ENCODE data around the gene MAGIX.

MAGIX gene

DNA sequence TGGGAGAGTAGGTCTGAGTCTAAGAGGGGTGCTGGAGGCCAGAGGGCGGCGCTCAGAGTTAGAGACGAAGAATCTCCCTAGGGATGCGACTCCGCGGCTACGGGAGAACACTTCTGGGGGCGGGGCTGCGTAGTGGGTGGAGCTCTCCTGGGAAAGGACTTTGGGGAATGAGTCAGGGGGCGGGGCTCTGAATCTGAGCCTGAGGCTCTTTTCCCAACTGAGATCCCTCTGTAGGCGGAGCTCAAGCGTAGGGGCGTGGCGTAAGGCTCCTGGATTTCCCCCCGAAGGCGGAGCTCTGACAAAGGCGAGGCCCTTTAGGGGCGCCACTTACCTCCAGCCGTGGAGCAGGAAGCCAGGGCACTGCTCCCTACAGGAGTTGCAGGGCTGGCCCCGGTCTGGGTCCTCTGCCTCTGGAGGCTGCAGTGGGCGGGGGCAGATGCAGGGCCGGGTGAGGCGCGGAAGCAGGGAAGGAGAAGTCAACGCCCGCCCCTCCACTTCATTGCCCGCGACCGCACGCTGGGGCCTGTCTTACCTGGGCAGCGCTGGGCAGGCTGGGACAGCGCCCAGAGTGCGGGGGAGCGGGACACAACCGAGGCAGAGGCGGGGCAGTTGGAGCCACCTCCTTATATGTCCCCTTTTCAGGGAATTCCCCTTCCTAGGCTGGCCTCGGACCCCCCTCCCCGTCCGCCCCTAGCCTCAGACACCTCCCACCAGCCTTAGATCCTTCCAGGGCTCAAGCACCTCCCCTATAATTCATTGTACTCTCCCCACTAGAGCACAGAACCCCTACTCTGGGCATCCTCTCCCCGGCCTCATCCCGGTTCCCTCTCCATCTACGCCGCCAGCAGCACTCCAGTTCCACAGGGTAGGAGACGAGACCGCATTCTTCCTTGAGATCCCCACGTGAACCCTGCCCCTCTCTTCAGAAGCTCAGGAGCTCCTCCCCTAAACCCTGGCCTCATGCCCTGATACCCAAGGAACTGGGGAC is 22.0 kb downstream of the MAGIX start:
- DNase-seq: peak; percentile 15 to 44

DNA sequence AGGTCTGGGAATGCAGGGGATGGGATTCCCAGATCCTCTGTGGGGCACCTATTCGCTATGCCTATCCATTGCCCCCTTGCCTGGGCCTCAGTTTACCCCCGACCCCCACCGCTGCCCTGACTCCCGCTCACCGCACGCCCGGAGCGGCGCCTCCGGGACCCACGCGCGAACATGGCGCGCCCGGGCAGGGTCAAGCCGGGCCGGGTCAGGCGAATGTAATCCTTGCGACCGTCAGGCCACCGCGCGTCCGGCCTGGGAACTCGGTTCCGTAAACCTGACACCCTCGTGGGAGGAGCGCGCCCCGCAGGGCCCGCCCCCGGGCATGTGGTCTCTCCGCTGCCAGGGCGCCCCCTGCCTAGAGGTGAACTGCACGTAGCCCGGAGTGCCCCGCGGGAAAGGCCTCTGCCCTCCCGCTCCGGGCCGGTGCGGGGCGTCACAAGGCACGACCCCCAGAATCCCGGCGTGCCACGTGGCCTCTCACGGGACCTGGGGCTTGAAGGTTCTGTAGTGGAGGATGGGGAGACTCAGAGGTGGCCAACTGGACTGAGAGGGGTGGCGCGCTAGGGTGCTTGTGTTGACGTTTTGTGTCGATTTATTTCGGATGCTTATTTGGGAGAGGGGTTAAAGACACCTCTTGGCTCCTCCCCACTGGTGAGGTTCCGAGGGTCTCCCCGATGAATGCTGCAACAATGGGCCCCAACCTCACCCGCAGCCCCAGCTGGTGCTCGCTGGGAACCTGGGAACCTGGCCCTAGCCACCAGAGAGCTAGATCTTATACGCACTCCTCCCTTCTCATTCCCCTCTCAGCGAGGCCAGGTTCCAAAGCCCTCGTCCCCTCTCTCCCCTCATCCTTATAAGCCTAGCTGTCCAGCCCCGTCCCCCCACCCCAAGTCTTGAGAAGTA is 23.8 kb downstream of the MAGIX start, which contains the start of gene PRICKLE3:
Gene PRICKLE3, minus strand, starts transcription at position 249 of the 903 bp plus-strand sequence. Its CDS starts 76 bp downstream, at position 173.
- peak; percentile 73 to 78 for DNase-seq

DNA sequence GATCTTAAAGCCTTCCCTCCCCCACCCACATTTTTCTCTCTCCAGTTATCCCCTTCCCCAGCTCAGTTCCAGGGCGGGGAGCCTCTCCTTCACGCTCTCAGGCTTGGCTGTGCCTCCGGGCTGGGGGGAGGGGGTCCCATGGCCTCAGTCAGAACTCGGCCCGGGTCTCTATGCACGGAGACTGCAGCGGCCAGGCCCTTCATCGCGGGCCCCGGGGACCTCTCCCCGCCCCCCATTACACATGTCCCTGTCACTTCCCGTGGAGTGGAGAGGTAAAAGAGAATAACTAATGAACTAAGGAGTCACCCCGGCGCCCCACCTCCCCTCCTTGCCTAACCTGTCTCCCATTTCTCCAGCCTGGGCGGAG is 24.5 kb downstream of the MAGIX start:
- no peak for DNase-seq

DNA sequence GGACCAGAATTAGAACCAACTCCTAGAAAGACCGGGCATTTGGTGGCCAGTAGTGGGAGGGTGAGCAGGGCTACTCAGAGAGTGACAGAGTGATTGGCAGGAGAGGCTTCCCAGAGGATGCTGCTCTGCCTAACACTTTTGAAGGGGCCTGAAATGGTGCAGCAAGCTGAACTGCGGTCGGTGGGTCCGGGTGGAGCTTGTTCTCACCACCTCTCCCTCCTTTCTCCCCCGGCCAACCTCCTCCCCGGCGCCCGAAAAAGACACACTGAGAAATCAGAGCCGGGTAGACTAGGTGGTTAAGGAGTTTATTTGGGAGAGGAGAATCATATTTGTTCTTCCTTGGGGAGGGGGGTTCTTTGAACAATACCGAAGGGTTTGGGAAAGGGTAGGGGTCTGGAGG is 25.0 kb downstream of the MAGIX start:
- DNase-seq: no peak

DNA sequence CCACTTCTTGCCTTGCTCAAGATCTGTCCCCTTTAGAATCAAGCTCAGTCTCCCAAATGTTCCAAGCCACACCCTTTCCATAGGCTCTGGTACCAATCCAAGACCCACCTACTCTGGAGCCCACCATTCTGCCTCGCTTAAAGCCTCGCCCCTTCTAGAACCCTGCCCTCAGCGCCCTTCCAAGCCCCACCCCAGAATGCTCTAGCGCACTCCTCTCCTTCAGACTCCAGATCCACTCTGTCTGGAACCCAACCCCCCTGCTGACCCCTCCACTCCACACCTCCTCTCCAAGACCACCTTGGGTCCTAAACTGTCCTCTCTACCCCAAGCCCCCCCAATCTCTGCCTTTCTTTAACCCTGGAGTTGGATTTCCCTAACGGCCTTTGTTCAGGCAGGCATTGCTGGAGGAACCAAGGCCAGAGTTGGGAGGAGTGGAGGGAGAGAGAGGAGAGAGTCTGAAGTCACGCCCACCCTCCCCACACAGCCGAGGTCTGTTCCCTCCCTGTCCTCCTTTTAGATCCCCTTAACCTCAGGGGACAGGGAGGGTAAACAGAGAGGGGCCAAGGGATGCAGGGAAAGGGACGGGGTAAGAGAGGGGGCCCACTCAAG is 26.0 kb downstream of the MAGIX start:
- no peak for DNase-seq

DNA sequence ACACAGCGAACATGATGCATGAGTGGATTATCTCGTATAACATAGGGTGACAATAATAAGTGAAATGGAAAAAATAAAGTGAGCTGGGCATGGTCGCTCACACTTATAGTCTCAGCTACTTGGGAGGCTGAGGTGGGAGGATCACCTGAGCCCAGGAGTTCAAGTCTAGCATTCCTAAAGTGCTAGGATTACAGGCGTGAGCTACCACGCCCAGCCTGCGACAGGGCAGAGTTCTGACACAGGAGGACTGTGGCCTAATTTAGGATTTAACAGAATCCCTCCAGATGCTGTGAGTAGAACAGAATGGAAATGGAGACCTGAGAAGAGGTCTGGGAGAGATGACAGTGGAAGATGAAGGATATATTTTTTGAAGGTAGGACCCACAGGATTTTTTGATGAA is 27.0 kb downstream of the MAGIX start:
- no peak for DNase-seq

DNA sequence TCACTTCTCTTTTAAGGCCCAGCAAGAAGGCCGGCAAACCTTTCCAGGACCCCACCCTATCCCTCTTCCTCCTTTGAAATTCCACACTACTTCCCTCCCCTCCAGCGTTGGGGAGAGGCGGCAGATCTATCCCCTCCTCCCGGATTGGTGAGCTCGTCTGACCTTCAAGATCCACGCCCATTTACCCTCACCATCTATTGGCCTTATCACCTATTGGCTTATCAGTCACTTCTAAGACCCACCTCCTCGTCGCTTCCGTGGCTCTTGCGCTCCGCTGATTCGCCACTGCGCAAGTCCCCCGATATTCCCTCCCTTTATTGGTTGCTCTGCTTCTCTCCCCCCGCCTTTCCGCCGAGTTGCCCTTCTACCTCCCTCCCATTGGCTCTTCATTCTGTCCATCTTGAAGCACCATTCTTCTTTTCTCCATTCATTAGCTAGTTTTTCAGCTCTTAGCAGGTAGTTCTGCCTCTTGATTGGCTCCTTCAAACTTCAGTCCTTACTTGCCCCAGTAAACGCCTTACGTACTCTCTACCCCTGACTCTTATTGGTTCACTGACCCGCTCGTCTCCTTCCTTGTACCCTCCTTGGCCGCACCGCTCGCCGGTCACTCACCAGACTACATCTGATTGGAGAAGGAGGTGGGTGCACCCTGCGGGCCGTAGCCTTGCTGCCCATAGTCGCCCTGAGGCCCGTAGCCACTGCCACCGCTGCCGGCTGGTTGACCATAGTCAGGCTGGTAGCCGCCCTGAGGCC is 28.4 kb downstream of the MAGIX start:
- peak; percentile 95 for DNase-seq

DNA sequence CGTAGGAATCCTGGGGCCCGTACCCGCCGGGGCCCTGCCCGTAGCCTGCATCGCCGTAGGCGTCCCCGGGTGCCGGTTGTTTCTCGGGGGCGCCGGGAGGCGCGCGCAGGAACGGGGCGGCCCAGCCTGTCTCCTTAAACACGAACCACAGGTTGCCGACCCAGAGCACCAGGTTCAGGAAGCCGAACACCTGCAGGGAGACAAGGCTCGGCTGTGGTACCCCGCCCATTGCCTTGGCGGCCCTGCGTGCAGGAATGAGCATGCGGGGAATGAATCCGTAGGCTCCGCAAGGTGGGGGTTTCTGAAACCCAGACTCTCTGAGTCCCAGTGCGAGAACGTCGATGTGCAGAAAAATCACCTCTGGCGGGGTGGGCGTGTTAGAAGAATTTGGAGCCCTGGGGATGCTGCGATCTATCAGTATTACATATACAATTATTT is 29.0 kb downstream of the MAGIX start:
- DNase-seq: no peak

DNA sequence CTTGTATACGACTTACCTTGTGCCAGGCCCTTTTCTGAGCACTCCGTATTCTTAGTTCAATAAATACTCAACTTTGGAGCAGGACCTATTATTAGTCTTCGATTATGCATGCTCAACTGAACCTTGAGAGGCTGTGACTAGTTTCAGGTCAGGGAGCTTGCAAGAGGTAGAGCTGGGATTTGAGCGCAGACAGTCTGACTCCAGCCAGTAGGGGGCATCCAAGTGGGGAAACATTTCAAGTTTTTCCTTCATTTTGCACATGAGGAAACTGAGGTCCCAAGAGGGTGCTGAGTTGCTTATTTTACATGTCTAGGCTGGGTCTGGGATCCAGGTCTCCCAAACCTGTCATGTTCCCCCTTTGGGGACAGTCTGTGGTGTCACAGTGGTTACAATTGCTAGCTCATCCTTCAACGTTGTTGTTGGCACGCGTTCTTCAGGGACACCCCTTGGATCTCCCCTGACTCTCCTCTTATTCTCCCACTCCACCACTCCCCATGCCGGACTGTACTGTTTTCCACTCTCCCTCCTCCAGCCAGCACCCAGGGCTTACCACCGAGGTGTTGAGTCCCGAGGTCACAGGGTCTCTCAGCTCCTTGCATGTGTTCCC is 30.3 kb downstream of the MAGIX start:
- peak in 1 of 2 donors; percentile 45 for DNase-seq

DNA sequence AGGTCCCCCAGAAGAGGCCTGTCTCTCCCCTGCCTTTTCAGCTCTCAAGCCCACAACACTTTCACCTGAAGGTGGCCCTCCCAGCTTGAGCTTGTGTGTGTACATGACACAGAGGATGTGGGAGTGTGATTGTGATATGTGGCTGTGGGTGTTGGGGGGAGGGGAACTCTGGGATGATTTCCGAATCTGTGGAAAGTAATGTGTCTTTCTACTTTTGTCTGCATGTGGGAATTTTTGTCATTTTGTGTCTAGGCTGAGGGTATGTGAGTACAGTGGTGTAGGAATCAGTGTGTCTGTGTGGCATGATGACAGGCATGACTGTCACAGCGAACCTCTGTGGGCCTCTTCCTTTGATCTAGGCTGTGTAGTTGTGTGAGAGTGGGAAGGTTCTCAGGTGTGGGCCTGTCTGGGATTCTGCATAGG is 31.0 kb downstream of the MAGIX start:
- DNase-seq: no peak

DNA sequence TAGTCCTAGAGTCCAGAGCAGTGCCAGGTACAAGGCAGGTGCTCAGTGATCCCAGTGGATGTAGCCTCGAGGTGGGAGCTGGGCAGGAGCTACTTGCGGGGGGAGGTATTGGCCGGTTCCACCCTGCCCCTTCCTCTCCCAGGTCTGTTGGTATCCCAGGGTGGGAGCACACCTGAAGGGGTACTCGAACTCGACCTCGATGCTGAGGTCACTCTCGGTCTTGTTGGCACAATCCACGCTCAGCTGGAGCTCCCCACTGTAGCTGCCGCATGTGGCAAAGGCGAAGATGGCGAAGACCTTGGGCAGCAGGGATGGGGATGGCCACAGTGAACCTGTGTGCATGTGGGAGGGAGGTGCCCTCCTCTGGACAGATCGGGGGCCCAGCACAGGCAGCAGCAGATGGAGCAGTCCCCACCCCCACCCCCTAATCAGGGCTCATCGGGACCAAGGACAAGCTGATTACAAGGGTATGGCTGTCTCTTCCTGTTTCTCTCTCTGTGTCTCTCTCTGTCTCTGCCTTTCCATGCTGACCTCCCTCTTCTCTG is 35.1 kb downstream of the MAGIX start:
- no peak for DNase-seq

DNA sequence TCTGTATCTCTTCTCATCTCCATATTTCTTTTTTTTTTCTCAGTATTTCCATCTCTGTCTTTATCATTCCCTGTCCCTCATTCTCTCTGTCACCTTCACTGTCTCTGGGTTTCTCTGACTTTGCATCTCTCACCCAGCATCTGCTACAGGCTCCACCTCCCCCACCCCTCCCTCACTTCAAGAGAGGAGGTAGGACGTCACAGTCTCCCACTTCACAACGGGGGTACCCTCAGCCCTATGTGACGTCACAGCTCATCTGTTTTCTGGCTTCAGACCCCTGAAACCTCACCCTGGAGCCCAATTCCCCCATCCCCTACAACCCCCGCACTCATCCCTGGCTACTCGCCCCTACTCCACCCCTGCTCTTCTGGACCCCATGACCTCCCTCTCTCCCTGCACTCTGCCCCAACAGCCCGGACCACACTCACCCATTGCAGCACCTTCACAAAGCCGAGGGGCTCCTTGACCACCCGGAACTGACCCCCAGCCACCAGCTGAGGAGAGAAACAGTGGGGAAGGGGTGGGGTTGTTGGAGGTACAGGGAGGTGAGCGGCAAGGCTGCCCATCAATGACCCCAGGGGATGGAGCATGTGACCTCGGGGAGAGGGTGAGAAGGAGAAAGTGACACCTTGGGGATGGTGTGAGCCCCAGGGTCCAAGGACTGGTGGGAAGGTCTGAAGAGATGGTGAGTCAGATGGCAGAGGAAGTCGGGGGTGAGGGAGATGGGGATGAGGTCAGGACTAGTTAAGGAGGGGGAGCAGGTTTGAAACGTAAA is 36.2 kb downstream of the MAGIX start:
- DNase-seq: no peak

DNA sequence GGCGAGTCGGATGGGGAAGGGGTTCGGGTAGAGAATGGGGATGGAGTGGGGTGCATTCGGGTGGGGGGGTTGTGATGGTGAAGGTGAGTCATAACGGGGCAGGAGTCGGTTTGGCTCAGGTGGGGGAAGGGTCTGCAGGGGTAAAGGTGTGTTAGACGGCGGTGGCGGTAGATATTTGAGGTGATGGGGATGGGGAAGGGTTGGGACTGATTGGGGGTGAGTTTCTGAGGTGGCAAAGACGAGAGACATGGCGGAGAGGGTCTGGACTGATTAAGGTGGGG is 36.7 kb downstream of the MAGIX start:
- no peak for DNase-seq

DNA sequence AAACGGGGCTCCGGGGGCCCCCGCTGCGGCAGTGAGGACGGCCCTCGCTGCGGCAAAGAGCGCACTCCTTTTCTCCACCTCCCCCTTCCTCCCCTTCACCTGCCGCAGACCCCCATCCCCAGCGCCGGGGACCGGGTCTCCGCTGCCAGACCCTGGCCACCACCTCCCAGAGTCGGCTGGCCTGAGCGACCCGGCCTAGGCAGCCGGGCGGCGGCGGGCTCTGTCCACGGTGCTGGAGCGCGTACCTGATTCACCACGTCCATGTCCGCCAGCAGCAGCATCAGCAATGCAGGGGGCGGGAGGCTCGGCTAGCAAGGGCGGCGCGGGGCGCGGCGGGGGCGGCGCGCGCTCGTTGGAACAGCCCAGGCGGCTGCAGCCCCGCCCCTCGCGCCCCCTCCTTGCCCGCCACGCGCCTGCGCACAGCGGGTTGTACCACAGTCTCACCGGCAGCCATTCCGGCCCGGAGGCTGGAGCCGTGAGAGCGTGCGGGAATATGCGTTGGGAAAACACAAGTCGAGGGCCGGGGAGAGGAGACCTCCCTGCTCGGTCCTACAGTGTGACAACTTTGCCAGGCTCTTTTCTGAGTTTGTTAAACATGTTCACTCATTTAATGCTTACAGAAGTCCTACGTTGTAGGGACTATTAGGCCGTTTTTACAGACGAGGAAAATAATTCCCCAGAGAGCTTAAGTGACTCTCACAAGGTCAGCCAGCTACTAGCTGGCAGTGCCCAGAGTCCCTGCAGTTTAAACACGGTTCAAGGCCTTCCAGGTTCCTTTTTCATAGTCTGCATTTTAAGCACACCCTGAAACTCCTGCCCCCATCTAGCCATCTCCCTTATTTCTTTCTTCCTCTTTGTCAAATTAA is 37.6 kb downstream of the MAGIX start, which contains the start of gene SYP:
Gene SYP, minus strand, starts transcription at position 288 of the 866 bp plus-strand sequence. Its CDS starts 7 bp downstream, at position 281.
- peak; percentile 88 to 92 for DNase-seq

DNA sequence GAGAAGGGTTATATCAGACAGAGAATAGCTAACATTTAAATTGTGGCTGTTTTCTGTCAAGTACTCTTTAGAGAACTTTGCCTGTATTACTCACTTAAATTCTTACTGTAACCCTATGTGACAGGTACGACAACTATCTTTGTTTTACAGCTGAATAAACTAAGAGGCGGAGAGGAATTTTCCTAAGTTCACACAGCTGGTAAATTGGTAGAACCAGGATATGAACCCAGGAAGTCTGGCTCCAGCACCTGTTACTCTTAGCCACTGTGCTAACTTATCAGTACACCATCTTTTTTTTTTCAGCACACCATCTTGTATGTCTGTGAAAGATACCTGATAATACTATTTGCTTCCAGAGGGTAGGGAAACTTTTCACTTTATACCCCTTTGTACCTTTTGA is 39.5 kb downstream of the MAGIX start:
- no peak for DNase-seq

DNA sequence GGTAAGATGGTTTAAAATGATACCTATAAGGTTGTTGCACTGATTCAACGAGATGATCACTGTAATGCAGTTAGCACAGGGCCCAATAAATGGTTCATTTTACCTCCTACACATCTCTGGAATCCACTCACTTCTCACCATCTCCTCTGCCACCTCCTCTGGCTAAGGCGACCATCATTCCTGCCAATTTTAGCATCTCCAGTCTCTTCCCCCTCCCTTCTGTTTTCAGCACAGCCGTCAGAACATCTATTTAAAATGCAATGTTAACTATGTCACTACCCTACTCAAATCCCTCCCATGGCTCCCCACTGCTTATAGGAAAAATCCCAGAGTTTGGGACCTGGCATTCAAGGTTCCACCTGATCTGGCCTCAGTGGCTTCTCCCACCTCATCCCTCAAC is 41.0 kb downstream of the MAGIX start:
- DNase-seq: no peak

DNA sequence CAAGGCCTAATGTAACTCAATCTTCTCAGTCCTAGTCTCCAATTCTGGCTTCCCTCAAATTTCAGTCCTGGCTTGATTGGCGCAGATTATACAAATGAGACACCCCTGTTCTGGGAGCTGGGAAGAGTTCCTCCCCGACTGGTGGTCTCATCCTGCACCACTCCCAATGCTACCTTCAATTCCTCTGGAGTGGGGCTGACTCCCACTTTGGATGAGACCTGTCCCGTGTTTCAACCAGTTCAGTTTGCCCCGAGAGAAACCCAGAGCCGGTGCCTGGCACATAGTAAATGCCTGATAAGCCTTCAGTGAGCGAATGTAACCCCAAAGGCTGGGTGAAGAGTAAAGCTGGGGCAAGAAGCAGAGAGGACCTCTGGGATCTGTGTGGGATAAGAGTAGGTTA is 41.5 kb downstream of the MAGIX start:
- DNase-seq: no peak

DNA sequence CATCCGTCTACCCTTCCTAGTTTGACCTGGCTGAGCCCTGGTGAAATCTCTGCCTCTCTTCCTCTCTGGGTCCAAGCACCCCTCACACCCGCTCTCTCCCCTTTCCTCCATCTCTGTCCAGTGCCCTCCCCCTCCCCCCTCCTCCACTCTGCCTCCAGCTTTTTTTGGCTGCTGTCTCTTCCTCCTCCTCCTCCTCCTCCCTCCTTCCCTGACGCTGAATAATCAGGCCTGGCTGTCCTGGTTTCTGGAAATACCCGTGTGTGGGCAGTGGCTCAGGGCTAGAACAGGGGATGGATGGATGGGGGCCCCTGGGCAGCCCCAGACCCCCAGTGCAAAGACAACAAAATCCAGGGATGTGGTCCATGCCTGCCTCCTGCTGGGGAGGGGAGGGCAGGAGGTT is 42.2 kb downstream of the MAGIX start:
- DNase-seq: no peak

DNA sequence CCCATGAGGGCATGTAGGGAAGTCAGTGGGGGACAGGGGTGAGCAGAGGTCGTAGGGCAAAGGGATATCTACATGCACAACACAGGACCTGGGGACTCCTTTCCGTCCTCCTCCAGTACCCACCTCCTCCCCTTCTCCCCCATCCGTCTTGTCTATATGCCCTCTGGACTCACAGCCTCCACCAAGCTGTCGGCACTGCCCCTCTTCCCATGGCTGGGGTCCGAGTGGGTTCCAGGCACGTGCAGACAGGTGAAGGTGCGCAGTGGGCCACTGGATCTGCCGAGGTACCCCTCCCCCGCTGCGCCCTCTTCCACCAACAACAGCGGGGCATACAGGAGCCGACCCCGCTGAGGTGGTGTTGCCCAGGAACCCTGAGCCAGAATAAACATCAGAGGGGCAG is 42.9 kb downstream of the MAGIX start:
- DNase-seq: no peak

DNA sequence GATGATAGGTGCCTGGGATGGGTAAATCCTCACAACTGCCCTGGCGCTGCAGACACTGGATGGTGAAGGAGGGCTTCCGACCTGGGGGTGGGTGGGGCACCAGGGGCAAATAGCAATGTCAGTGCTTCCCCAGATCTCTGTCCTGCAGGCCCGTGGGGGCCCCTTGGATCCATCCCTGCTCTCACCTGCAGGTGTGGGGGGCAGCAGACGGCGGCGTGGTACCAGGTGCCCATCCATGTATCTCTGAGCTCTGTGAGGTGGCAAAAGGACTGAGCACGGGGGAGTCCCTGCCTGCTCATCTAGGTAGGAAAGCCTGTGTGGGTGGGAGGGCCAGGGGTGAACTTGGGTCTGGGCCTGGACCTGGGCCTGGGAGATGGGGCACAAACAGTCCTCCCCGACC is 44.0 kb downstream of the MAGIX start:
- no peak for DNase-seq

Data from CD4-positive, alpha-beta T cell treated with Interferon alpha-2 for 1 hour (primary cell).